AG09319 (cell line): ENCODE measurements around the gene VPS26A.

Experiments used
- DNase-seq: peaks from one replicate; pipeline ENCODE4 v3.0.0-alpha.2; 2010; ENCODE audit warnings: low read depth; ENCODE audit errors: extremely low read depth
- CTCF ChIP-seq: IDR thresholded peaks from 2 replicates; pipeline ENCODE4 v1.5.1; 2011; ENCODE audit warnings: low read depth, mild to moderate bottlenecking, inconsistent platforms, low read length, moderate library complexity

Gene VPS26A

GRCh38 chr10:69214666-69215131 lies 90.7 kb downstream of the VPS26A start:
- TF ChIP-seq CTCF: no peak
- no peak for DNase-seq

GRCh38 chr10:69215405-69216171 lies 91.6 kb downstream of the VPS26A start:
- no peak for DNase-seq
- TF ChIP-seq CTCF: no peak

GRCh38 chr10:69216577-69217118 lies 92.7 kb downstream of the VPS26A start:
- no peak for TF ChIP-seq CTCF
- no peak for DNase-seq

GRCh38 chr10:69217119-69217754 lies 93.3 kb downstream of the VPS26A start:
- no peak for TF ChIP-seq CTCF
- no peak for DNase-seq

- no peak for TF ChIP-seq CTCF
- DNase-seq: no peak
These were observed 94.9 kb downstream of the VPS26A start for GRCh38 chr10:69218831-69219230.

- DNase-seq: no peak
- no peak for TF ChIP-seq CTCF
These were observed 96.1 kb downstream of the VPS26A start, which contains the start of gene HKDC1 for GRCh38 chr10:69220041-69220451. TSS of gene HKDC1 (plus strand) at chr10:69220332. CDS start at chr10:69220436, 104 bp downstream.

GRCh38 chr10:69220507-69220906 lies 96.5 kb downstream of the VPS26A start:
- no peak for DNase-seq

More at GRCh38 chr10:69220507-69220906, 96.5 kb downstream of the VPS26A start:
- TF ChIP-seq CTCF: no peak
